OCI-LY3 (cell line): ENCODE measurements around the gene GOLGA6L6.
"Not testable (repeated sequence)": the region's sequence is repeated elsewhere in the genome, so short reads cannot be mapped to it uniquely, and the experiment has no call there.

Experiments
- H2AFZ ChIP-seq: fragments of 200-600, 300-600 bp; shearing (Covaris generic); 2 replicates; pipeline ENCODE4 v1.6.0; 2014; ENCODE audit warnings: antibody characterized with exemption, low read depth, low read length
- H3K27ac ChIP-seq: fragments of 200-600, 300-600 bp; sonication (generic); 2 replicates; pipeline ENCODE4 v1.5.1; 2014; ENCODE audit warnings: mild to moderate bottlenecking, low read length, moderate library complexity, mixed read lengths
- H3K27me3 ChIP-seq: fragments of 200-600, 300-600 bp; sonication (generic); 2 replicates; pipeline ENCODE4 v1.6.1; 2014; ENCODE audit warnings: low read depth, low read length, mixed read lengths
- H3K36me3 ChIP-seq: fragments of 200-600, 300-600 bp; sonication (generic); replicated peaks from 2 replicates; pipeline ENCODE3; 2014; ENCODE audit warnings: low read depth, low read length, mixed read lengths
- H3K4me1 ChIP-seq: fragments of 300-600, 200-600 bp; sonication (generic); 2 replicates; pipeline ENCODE4 v1.6.1; 2014; ENCODE audit warnings: low read length, mixed read lengths
- H3K4me2 ChIP-seq: fragments of 200-600, 300-600 bp; sonication (generic); 2 replicates; pipeline ENCODE4 v1.6.1; 2014; ENCODE audit warnings: low read length, mixed read lengths
- H3K4me3 ChIP-seq: fragments of 300-600, 200-600 bp; sonication (generic); 2 replicates; pipeline ENCODE4 v1.5.1; 2014; ENCODE audit warnings: antibody characterized with exemption, mild to moderate bottlenecking, low read length, moderate library complexity
- H3K79me2 ChIP-seq: fragments of 300-600, 200-600 bp; shearing (Covaris generic); 2 replicates; pipeline ENCODE4 v1.6.1; 2014; ENCODE audit warnings: mild to moderate bottlenecking, low read length, mixed read lengths
- H3K9ac ChIP-seq: fragments of 300-600, 200-600 bp; shearing (Covaris generic); 2 replicates; pipeline ENCODE4 v1.6.0; 2014; ENCODE audit warnings: mild to moderate bottlenecking, low read length, moderate library complexity
- H3K9me3 ChIP-seq: fragments of 200-600, 300-600 bp; shearing (Covaris generic); 2 replicates; pipeline ENCODE4 v1.6.1; 2014; ENCODE audit warnings: low read length, mixed read lengths; ENCODE audit not compliant: insufficient read depth
- H4K20me1 ChIP-seq: fragments of 200-600, 300-600 bp; sonication (generic); 2 replicates; pipeline ENCODE4 v1.6.1; 2016; ENCODE audit warnings: low read length, mixed read lengths; ENCODE audit not compliant: insufficient read depth

Gene GOLGA6L6

GRCh38 chr15:20541700-20542099, at the start of gene GOLGA6L6:
GOLGA6L6 (minus strand) TSS chr15:20541800; CDS start chr15:20541709, 91 bp downstream.
- not testable (repeated sequence) for H4K20me1 ChIP-seq, H3K9ac ChIP-seq, H3K4me3 ChIP-seq, H3K27me3 ChIP-seq, H3K36me3 ChIP-seq, H3K4me2 ChIP-seq, H3K79me2 ChIP-seq, H3K27ac ChIP-seq, H2AFZ ChIP-seq, H3K4me1 ChIP-seq, H3K9me3 ChIP-seq

DNA sequence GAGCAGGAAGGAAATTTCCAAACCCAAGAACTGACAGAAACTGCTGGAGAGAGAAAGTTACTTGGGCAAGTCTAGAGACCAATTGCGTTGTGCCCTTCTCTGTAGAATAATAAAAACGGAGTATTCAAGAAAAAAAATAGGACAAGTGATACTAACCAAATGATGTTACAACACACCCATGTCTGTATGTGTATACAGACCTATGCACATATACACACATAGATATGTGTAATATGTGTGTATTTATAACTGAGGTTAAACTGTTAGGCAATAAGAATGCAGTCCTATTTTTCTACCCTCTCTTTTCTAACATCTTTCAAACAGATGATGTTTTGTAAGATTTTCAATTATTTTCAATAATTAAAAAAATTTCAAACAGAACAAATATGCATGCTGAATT, 48.5 kb upstream of the GOLGA6L6 start:
- not testable (repeated sequence) for H3K27me3 ChIP-seq, H3K36me3 ChIP-seq, H3K9ac ChIP-seq, H3K4me1 ChIP-seq, H3K9me3 ChIP-seq, H3K27ac ChIP-seq, H3K79me2 ChIP-seq, H4K20me1 ChIP-seq, H2AFZ ChIP-seq, H3K4me3 ChIP-seq, H3K4me2 ChIP-seq

- H3K4me2 ChIP-seq, H3K9ac ChIP-seq, H3K4me1 ChIP-seq, H3K79me2 ChIP-seq, H3K36me3 ChIP-seq, H2AFZ ChIP-seq, H3K27ac ChIP-seq, H3K9me3 ChIP-seq, H4K20me1 ChIP-seq, H3K27me3 ChIP-seq, H3K4me3 ChIP-seq: not testable (repeated sequence)
Measured at GRCh38 chr15:20586821-20587220, 45.2 kb upstream of the GOLGA6L6 start.

GRCh38 chr15:20582726-20583115, 41.1 kb upstream of the GOLGA6L6 start:
- not testable (repeated sequence) for H2AFZ ChIP-seq, H3K9ac ChIP-seq

GRCh38 chr15:20582109-20582725, 40.6 kb upstream of the GOLGA6L6 start:
- H4K20me1 ChIP-seq, H3K27ac ChIP-seq, H3K79me2 ChIP-seq, H3K9ac ChIP-seq, H2AFZ ChIP-seq, H3K4me1 ChIP-seq, H3K27me3 ChIP-seq, H3K4me2 ChIP-seq, H3K9me3 ChIP-seq, H3K4me3 ChIP-seq, H3K36me3 ChIP-seq: not testable (repeated sequence)

More at GRCh38 chr15:20582726-20583115, 41.1 kb upstream of the GOLGA6L6 start:
- not testable (repeated sequence) for H3K4me1 ChIP-seq, H3K27me3 ChIP-seq, H3K36me3 ChIP-seq, H3K79me2 ChIP-seq, H3K9me3 ChIP-seq, H3K4me3 ChIP-seq, H3K27ac ChIP-seq, H3K4me2 ChIP-seq, H4K20me1 ChIP-seq

DNA sequence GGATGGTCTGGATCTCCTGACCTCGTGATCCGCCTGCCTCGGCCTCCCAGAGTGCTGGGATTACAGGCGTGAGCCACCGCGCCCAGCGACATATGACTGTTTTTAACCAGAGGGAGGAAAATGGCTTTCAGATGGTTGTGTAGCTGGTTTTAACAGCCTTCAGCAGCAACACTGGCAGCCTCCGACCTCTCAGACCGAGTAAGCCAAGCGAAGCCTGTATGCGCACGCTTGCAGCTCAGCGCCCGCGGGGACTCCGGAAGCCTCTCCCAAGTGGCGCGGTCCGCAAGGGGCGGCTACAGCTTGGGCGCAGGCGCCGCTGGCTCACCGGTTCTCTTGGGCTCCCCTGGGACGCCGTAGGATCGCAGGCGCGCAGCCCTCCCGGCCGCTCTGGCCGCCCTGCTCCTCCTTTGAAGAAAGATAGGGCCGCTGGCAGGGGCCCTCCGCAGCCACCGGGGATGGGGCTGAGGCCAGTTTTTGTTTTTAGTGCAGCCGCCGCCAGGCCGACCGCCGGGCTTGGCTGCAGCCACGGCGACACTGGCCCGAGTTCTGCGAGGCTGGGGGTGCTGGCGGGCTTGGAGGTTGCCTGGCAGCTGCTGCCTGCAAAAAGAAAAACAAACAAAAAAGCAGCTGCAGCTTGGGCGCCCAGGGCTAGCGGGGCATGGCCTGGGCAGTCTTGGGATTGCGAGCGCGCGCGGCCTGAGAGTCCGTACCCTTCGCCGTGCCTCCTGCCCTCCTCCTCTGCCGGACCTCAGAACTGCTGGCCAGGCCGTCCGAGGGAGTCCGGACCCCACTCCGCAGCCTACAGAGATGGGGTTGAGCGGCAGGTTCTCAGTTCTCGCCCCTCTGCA, 39.9 kb upstream of the GOLGA6L6 start:
- not testable (repeated sequence) for H3K9ac ChIP-seq, H3K4me1 ChIP-seq, H3K9me3 ChIP-seq, H4K20me1 ChIP-seq, H3K27me3 ChIP-seq, H3K4me3 ChIP-seq, H2AFZ ChIP-seq, H3K36me3 ChIP-seq, H3K79me2 ChIP-seq, H3K4me2 ChIP-seq, H3K27ac ChIP-seq

- H3K9ac ChIP-seq, H3K27ac ChIP-seq, H3K79me2 ChIP-seq, H3K36me3 ChIP-seq, H3K27me3 ChIP-seq, H3K4me3 ChIP-seq, H4K20me1 ChIP-seq, H2AFZ ChIP-seq, H3K4me1 ChIP-seq, H3K9me3 ChIP-seq, H3K4me2 ChIP-seq: not testable (repeated sequence)
Measured at GRCh38 chr15:20579662-20580061, 38.1 kb upstream of the GOLGA6L6 start.

DNA sequence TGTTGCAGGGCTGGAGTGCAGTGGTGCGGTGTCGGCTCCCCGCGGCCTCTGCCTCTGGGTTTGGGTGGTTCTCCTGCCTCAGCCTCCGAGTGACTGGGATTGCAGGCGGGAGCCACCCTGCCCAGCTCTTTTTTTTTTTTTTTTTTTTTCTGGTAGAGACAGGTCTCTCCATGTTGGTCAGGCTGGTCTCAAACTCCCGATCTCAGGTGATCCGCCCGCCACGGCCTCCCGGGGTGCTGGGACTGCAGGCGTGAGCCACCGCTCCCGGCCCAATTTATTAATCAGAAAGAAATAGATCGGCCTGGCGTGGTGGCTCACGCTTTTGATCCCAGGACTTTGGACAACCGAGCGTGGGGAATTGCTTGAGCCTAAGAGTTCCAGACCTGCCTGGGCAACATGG, 9.7 kb upstream of the GOLGA6L6 start:
- H3K9ac ChIP-seq, H3K4me3 ChIP-seq, H2AFZ ChIP-seq, H4K20me1 ChIP-seq, H3K4me2 ChIP-seq, H3K27me3 ChIP-seq, H3K4me1 ChIP-seq, H3K36me3 ChIP-seq, H3K79me2 ChIP-seq, H3K27ac ChIP-seq, H3K9me3 ChIP-seq: not testable (repeated sequence)

GRCh38 chr15:20505926-20506658, 35.5 kb downstream of the GOLGA6L6 start:
- H3K4me3 ChIP-seq, H3K9me3 ChIP-seq, H4K20me1 ChIP-seq, H3K9ac ChIP-seq, H3K27me3 ChIP-seq, H3K4me1 ChIP-seq, H3K79me2 ChIP-seq, H3K36me3 ChIP-seq, H2AFZ ChIP-seq, H3K27ac ChIP-seq, H3K4me2 ChIP-seq: not testable (repeated sequence)
